GM23338 (cell line): ENCODE data around the gene ZSCAN21. TPM values are rescaled to one million over a fixed set of nuclear protein-coding genes. Genes with fewer than 3 reads are reported as not detected.

Experiments
- ATAC-seq: fragments of 200-7000 bp; cut with Tn5 transposase; 3 replicates; pipeline ENCODE4 v1.9.1; 2020
- DNase-seq: peaks from one replicate; pipeline ENCODE4 v3.0.0-alpha.2; 2015; ENCODE audit warnings: low spot score
- H2AFZ ChIP-seq: fragments of 200-600 bp; sonication (generic); 2 replicates; pipeline ENCODE4 v1.8.0; 2016; ENCODE audit warnings: antibody characterized with exemption, mild to moderate bottlenecking, moderate library complexity
- H3F3A ChIP-seq: fragments of 200-600 bp; sonication (generic); replicated peaks from 2 replicates; pipeline ENCODE4 v1.8.0; 2017; ENCODE audit warnings: antibody characterized with exemption, mixed run types, low read depth
- H3K27ac ChIP-seq: fragments of 200-600 bp; sonication (generic); 2 replicates; pipeline ENCODE4 v1.6.1; 2016; ENCODE audit warnings: low read depth
- H3K27me3 ChIP-seq: fragments of 200-600 bp; sonication (generic); 2 replicates; pipeline ENCODE4 v1.8.0; 2016; ENCODE audit warnings: mild to moderate bottlenecking, mixed run types, moderate library complexity; ENCODE audit not compliant: insufficient read depth
- H3K36me3 ChIP-seq: fragments of 200-600 bp; sonication (generic); 2 replicates; pipeline ENCODE4 v1.8.0; 2016; ENCODE audit warnings: mild to moderate bottlenecking; ENCODE audit not compliant: insufficient read depth
- H3K4me1 ChIP-seq: fragments of 200-600 bp; sonication (generic); 2 replicates; pipeline ENCODE4 v1.8.0; 2016; ENCODE audit warnings: mild to moderate bottlenecking, moderate library complexity; ENCODE audit not compliant: insufficient read depth
- H3K4me2 ChIP-seq: fragments of 200-600 bp; sonication (generic); 2 replicates; pipeline ENCODE4 v1.7.1; 2017; ENCODE audit warnings: mixed run types
- H3K4me3 ChIP-seq: fragments of 200-600 bp; sonication (generic); 2 replicates; pipeline ENCODE4 v1.6.1; 2016; ENCODE audit warnings: mixed run types
- H3K79me2 ChIP-seq: fragments of 200-600 bp; sonication (generic); replicated peaks from 2 replicates; pipeline ENCODE4 v1.8.0; 2017; ENCODE audit warnings: mild to moderate bottlenecking; ENCODE audit not compliant: insufficient read depth
- H3K9me2 ChIP-seq: fragments of 200-600 bp; sonication (generic); 2 replicates; pipeline ENCODE4 v1.8.0; 2017; ENCODE audit not compliant: insufficient read depth
- H4K20me1 ChIP-seq: fragments of 200-600 bp; sonication (generic); replicated peaks from 2 replicates; pipeline ENCODE4 v1.8.0; 2017; ENCODE audit warnings: mild to moderate bottlenecking; ENCODE audit not compliant: insufficient read depth
- H3K27ac Mint-ChIP-seq: 2 replicates; pipeline ENCODE4 v1.8.0; 2020; ENCODE audit warnings: inconsistent platforms, mild to moderate bottlenecking, moderate library complexity, mixed read lengths
- H3K27me3 Mint-ChIP-seq: 3 replicates; pipeline ENCODE4 v1.8.0; 2022; ENCODE audit warnings: low read depth, mild to moderate bottlenecking, moderate library complexity, mixed read lengths, inconsistent platforms; ENCODE audit not compliant: insufficient read depth, poor library complexity
- H3K36me3 Mint-ChIP-seq: 3 replicates; pipeline ENCODE4 v1.8.0; 2021; ENCODE audit warnings: low read depth, mild to moderate bottlenecking, inconsistent platforms, moderate library complexity, mixed read lengths
- H3K4me1 Mint-ChIP-seq: 3 replicates; pipeline ENCODE4 v1.8.0; 2020; ENCODE audit warnings: mild to moderate bottlenecking, inconsistent platforms, mixed read lengths
- H3K4me3 Mint-ChIP-seq: 3 replicates; pipeline ENCODE4 v1.8.0; 2021; ENCODE audit warnings: moderate library complexity, mild to moderate bottlenecking, inconsistent platforms, mixed read lengths
- H3K9me3 Mint-ChIP-seq: 3 replicates; pipeline ENCODE4 v1.8.0; 2020; ENCODE audit warnings: moderate library complexity, mild to moderate bottlenecking, inconsistent platforms, mixed read lengths
- EZH2phosphoT487 ChIP-seq: fragments of 200-600 bp; sonication (generic); IDR thresholded peaks from one replicate; pipeline ENCODE4 v1.8.1; 2018; ENCODE audit warnings: antibody characterized with exemption; ENCODE audit not compliant: unreplicated experiment
- NANOG ChIP-seq: IDR thresholded peaks from 2 replicates; pipeline ENCODE4 v1.6.1; 2016; ENCODE audit warnings: antibody characterized with exemption, borderline replicate concordance
- STAT1 ChIP-seq: IDR thresholded peaks from one replicate; pipeline ENCODE4 v1.6.1; 2016; ENCODE audit warnings: antibody characterized with exemption; ENCODE audit not compliant: unreplicated experiment
- ZNF114 ChIP-seq: fragments of 250-450 bp; sonication (Bioruptor Pico); IDR thresholded peaks from 2 replicates; pipeline ENCODE4 v1.5.0; 2020; ENCODE audit warnings: mild to moderate bottlenecking, moderate library complexity
- ZNF331 ChIP-seq: fragments of 250-450 bp; sonication (Bioruptor Pico); IDR thresholded peaks from 2 replicates; pipeline ENCODE4 v1.5.0; 2020; ENCODE audit warnings: low read depth, mild to moderate bottlenecking, moderate library complexity
- polyA plus RNA-seq: library from polyadenylated mRNA; unstranded; fragments of >200 nt; fragmentation: Nextera tagmentation; extraction: Ambion mirVana; gene quantifications from 2 replicates; pipeline ENCODE4 v1.2.1, GENCODE V29; 2016
- total RNA-seq: library from RNA; depleted of rRNA; stranded (reverse); fragments of >200 nt; shearing (Covaris generic); gene quantifications from 2 replicates; pipeline ENCODE4 v1.2.3, GENCODE V29; 2014
- TF ChIP-seq, protein P1 (sequence below): IDR thresholded peaks from one replicate; pipeline ENCODE4 v1.6.1; 2018; ENCODE audit warnings: antibody characterized with exemption; ENCODE audit not compliant: unreplicated experiment
- TF ChIP-seq, protein P2 (sequence below), 2 experiments: fragments of 200-600 bp in 1 of 2; sonication (generic) in 1 of 2; conservative IDR thresholded peaks; 2 replicates each; pipeline versions ENCODE4 v1.5.1 to v1.6.1; 2016 to 2017; ENCODE audit warnings: antibody characterized with exemption in 2 of 2, low read depth in 2 of 2, mild to moderate bottlenecking in 2 of 2, moderate library complexity in 1 of 2

Gene ZSCAN21
- total and polyA plus RNA-seq, 2 experiments from 2014 or later = 15.7 to 21.8 TPM

DNA sequence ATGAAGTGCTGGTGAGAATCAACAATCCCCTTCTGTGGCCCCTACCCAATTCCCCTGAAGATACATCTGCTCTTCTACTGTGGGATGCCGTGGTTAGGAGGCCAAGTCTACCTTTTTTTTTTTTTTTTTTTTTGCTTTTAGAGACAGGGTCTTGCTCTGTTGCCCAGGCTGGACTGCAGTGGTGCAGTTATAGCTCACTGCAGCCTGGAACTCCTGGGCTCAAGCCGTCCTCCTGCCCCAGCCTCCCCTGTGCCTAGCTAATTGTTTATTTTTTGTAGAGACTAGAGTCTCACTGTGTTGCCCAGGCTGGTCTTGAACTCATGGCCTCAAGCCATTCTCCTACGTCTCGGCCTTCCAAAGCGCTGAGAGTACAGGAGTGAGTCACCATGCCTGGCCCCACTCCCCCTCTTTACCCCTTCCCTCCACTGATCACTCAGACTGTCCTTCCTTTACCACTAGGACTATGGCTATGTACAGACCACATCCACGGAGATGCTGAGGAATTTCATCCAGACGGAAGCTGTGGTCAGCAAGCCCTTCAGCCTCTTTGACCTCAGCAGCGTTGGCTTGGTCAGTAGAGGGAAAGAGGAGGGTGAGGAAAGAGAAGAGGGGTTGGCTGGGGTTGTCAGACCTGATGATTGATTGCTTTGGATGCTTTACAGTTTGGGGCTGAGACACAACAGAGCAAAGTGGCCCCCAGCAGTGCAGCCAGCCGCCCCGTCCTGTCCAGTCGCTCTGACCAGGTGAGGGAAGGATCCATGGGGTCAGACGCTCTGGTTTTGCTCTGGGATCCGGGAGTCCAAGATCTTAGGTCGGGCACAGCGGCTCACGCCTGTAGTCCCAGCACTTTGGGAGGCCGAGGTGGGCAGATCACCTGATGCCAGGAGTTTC is 53.6 kb downstream of the ZSCAN21 start (continued):
- TF ChIP-seq, protein P1, sequence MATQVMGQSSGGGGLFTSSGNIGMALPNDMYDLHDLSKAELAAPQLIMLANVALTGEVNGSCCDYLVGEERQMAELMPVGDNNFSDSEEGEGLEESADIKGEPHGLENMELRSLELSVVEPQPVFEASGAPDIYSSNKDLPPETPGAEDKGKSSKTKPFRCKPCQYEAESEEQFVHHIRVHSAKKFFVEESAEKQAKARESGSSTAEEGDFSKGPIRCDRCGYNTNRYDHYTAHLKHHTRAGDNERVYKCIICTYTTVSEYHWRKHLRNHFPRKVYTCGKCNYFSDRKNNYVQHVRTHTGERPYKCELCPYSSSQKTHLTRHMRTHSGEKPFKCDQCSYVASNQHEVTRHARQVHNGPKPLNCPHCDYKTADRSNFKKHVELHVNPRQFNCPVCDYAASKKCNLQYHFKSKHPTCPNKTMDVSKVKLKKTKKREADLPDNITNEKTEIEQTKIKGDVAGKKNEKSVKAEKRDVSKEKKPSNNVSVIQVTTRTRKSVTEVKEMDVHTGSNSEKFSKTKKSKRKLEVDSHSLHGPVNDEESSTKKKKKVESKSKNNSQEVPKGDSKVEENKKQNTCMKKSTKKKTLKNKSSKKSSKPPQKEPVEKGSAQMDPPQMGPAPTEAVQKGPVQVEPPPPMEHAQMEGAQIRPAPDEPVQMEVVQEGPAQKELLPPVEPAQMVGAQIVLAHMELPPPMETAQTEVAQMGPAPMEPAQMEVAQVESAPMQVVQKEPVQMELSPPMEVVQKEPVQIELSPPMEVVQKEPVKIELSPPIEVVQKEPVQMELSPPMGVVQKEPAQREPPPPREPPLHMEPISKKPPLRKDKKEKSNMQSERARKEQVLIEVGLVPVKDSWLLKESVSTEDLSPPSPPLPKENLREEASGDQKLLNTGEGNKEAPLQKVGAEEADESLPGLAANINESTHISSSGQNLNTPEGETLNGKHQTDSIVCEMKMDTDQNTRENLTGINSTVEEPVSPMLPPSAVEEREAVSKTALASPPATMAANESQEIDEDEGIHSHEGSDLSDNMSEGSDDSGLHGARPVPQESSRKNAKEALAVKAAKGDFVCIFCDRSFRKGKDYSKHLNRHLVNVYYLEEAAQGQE = no peak
- no peak for TF ChIP-seq EZH2phosphoT487
- TF ChIP-seq, protein P2, sequence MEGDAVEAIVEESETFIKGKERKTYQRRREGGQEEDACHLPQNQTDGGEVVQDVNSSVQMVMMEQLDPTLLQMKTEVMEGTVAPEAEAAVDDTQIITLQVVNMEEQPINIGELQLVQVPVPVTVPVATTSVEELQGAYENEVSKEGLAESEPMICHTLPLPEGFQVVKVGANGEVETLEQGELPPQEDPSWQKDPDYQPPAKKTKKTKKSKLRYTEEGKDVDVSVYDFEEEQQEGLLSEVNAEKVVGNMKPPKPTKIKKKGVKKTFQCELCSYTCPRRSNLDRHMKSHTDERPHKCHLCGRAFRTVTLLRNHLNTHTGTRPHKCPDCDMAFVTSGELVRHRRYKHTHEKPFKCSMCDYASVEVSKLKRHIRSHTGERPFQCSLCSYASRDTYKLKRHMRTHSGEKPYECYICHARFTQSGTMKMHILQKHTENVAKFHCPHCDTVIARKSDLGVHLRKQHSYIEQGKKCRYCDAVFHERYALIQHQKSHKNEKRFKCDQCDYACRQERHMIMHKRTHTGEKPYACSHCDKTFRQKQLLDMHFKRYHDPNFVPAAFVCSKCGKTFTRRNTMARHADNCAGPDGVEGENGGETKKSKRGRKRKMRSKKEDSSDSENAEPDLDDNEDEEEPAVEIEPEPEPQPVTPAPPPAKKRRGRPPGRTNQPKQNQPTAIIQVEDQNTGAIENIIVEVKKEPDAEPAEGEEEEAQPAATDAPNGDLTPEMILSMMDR (conservative IDR thresholded peaks at IDR 0.05; ENCODE audit: low read depth in 2 of 2) = no peak
- no peak for TF ChIP-seq STAT1
- no peak for TF ChIP-seq NANOG
- TF ChIP-seq ZNF114 (CRISPR knock-in tag) = no peak

DNA sequence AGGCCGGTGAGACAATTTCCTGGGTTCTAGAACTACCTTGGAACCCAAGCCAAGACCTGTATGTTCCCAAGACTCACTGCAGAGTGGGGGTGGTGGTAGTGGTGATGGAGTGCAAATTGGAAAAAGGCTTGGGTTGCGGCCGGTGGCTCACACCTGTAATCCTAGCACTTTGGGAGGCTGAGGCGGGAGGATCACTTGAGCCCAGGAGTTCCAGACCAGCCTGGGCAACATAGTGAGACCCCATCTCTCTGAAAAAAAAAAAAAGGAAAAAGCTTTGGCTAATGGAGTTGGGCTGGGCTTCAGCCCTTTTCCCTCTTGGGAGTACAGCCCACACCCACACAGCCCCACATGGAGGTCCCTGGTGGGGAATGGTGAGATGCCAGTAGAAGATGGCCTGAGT is 56.0 kb downstream of the ZSCAN21 start:
- no peak overlapping the region for H3K4me2 ChIP-seq
- Mint-ChIP-seq H3K9me3 (no peaks in the 10 kb centered on the region), H3K4me1 (peaks cover 8% of the 10 kb centered on the region), H3K27me3 (peaks cover 38% of the 10 kb centered on the region), H3K36me3 (peaks cover 70% of the 10 kb centered on the region), H3K27ac (no peak overlapping the region), H3K4me3 (no peak overlapping the region; the same call in 2 of the 3 replicates)
- no peak overlapping the region for H3K4me3 ChIP-seq
- no peak for ATAC-seq
- H4K20me1 ChIP-seq = no peaks in the 10 kb centered on the region
- TF ChIP-seq ZNF114 (CRISPR knock-in tag) (no peak), ZNF331 (CRISPR knock-in tag) (no peak)
- no peak for DNase-seq
- H3K9me2 ChIP-seq = no peaks in the 10 kb centered on the region
- peaks cover 5% of the 10 kb centered on the region; the same call in 1 of the 2 replicates for H3K4me1 ChIP-seq
- no peak overlapping the region for H2AFZ ChIP-seq
- peaks cover 12% of the 10 kb centered on the region; the same call in 1 of the 2 replicates for H3K36me3 ChIP-seq
- H3K27ac ChIP-seq = no peak overlapping the region
- peaks cover 8% of the 10 kb centered on the region; the same call in 1 of the 2 replicates for H3F3A ChIP-seq
- H3K27me3 ChIP-seq = no peaks in the 10 kb centered on the region
- H3K79me2 ChIP-seq = peaks cover 14% of the 10 kb centered on the region
